ENCODE results near the gene TRAPPC8. TPM values are rescaled to one million over a fixed set of nuclear protein-coding genes. Genes with fewer than 3 reads are reported as not detected.

Gene TRAPPC8
- total and polyA plus RNA-seq, 11 donors = 9.5 to 41.9 (median 29.4) TPM

GRCh38 chr18:31983020-31983419 lies 40.1 kb upstream of the TRAPPC8 start:
- TF ChIP-seq, protein P1, sequence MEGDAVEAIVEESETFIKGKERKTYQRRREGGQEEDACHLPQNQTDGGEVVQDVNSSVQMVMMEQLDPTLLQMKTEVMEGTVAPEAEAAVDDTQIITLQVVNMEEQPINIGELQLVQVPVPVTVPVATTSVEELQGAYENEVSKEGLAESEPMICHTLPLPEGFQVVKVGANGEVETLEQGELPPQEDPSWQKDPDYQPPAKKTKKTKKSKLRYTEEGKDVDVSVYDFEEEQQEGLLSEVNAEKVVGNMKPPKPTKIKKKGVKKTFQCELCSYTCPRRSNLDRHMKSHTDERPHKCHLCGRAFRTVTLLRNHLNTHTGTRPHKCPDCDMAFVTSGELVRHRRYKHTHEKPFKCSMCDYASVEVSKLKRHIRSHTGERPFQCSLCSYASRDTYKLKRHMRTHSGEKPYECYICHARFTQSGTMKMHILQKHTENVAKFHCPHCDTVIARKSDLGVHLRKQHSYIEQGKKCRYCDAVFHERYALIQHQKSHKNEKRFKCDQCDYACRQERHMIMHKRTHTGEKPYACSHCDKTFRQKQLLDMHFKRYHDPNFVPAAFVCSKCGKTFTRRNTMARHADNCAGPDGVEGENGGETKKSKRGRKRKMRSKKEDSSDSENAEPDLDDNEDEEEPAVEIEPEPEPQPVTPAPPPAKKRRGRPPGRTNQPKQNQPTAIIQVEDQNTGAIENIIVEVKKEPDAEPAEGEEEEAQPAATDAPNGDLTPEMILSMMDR (IDR thresholded peaks at IDR 0.05) = no peak
- TF ChIP-seq POLR2A (IDR thresholded peaks at IDR 0.05) = no peak
- H3K27me3 ChIP-seq = no peaks in the 10 kb centered on the region
- H3K4me1 ChIP-seq = peaks cover 0 to 18% (median 9%) of the 10 kb centered on the region in 12 donors
- H3K36me3 ChIP-seq = no peaks in the 10 kb centered on the region
- ATAC-seq (peak; percentile 86 to 89 (median 88)), DNase-seq (peak in 3 of 5 donors; percentile 19 to 49 (median 39))
- peaks cover 0 to 8% (median 0%) of the 10 kb centered on the region in 12 donors for H3K9me3 ChIP-seq
- H3K4me3 ChIP-seq = no peak overlapping the region
- intact Hi-C loops (cut with DNase I) = loop anchor here in 1 of 10 donors (5.0 kb wide), 1 partner anchor 34 kb away; the partner anchor contains the start of gene RNF125
- 38 to 66% (median 46%) methylated on average over 3 of the region's 3 CpGs for WGBS, 4 donors
- peak overlapping the region in 10 of 12 donors; percentile 1 to 70 (median 32) for H3K27ac ChIP-seq

GRCh38 chr18:31980863-31981262 lies 37.9 kb upstream of the TRAPPC8 start:
- no peak overlapping the region for H3K27ac ChIP-seq
- H3K9me3 ChIP-seq = peaks cover 0 to 8% (median 0%) of the 10 kb centered on the region in 12 donors
- no peak for ATAC-seq
- H3K27me3 ChIP-seq = no peaks in the 10 kb centered on the region
- H3K4me3 ChIP-seq = no peak overlapping the region
- peaks cover 0 to 18% (median 7%) of the 10 kb centered on the region in 12 donors for H3K4me1 ChIP-seq
- intact Hi-C loops (cut with DNase I) = loop anchor here in 1 of 10 donors (5.0 kb wide), 1 partner anchor 36 kb away; the partner anchor contains the start of gene RNF125
- DNase-seq = no peak
- TF ChIP-seq, protein P1 (IDR thresholded peaks at IDR 0.05) = no peak
- no peak for TF ChIP-seq POLR2A (IDR thresholded peaks at IDR 0.05)
- H3K36me3 ChIP-seq = no peaks in the 10 kb centered on the region

- ATAC-seq (no peak), DNase-seq (no peak)
- H3K4me1 ChIP-seq = peaks cover 0 to 18% (median 7%) of the 10 kb centered on the region in 12 donors
- no peak overlapping the region for H3K4me3 ChIP-seq
- no peaks in the 10 kb centered on the region for H3K36me3 ChIP-seq
- 82 to 87% (median 86%) methylated on average over 2 of the region's 2 CpGs for WGBS, 4 donors
- intact Hi-C loops (cut with DNase I) = loop anchor here in 9 of 10 donors (2.0 to 10.0 kb wide), 7 partner anchors 35 to 425 kb away; partner anchors contain the start of gene RNF125 (in 1 of the 9)
- no peak overlapping the region for H3K27ac ChIP-seq
- peaks cover 0 to 16% (median under 1%) of the 10 kb centered on the region in 12 donors for H3K9me3 ChIP-seq
- no peak for TF ChIP-seq POLR2A (IDR thresholded peaks at IDR 0.05)
- TF ChIP-seq, protein P1 (IDR thresholded peaks at IDR 0.05) = no peak
- H3K27me3 ChIP-seq = no peaks in the 10 kb centered on the region
These were observed 36.8 kb upstream of the TRAPPC8 start for GRCh38 chr18:31979714-31980113.

DNA sequence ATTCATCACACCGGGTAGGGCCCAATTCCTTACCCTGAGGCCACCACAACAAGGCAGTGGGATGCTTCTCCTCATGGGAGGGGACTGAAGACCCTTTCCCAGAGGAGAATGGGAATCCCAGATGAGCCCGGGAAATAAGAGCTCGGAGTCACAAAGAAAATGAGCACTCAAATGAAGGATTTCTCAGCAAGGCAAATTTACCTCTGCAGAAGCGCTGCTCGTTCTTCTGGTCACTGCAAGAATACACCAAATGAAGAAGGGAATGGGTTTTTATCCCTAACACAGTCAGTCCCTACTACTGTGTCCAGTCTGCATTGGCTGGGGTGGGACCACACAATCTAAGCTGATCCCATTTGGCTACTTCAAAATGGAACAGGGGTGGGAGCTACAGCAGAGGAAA lies 35.7 kb upstream of the TRAPPC8 start:
- peaks cover 0 to 14% (median 5%) of the 10 kb centered on the region in 12 donors for H3K4me1 ChIP-seq
- H3K27me3 ChIP-seq = no peaks in the 10 kb centered on the region
- no peaks in the 10 kb centered on the region for H3K36me3 ChIP-seq
- WGBS, 4 donors = 84 to 97% (median 96%) methylated on average over 5 of the region's 5 CpGs
- DNase-seq (no peak), ATAC-seq (no peak)
- H3K9me3 ChIP-seq = peaks cover 0 to 27% (median 10%) of the 10 kb centered on the region in 12 donors
- TF ChIP-seq, protein P1 (IDR thresholded peaks at IDR 0.05) = no peak
- TF ChIP-seq POLR2A (IDR thresholded peaks at IDR 0.05) = no peak
- no peak overlapping the region for H3K4me3 ChIP-seq
- intact Hi-C loops (cut with DNase I) = loop anchor here in 9 of 10 donors (2.0 to 10.0 kb wide), 6 partner anchors 34 to 424 kb away; no protein-coding TSS in a partner anchor
- H3K27ac ChIP-seq = no peak overlapping the region
